ENCODE data around the gene LAMC2. TPM values are rescaled to one million over a fixed set of nuclear protein-coding genes. Genes with fewer than 3 reads are reported as not detected.

The LAMC2 gene
- total RNA-seq, result not detected in 2 replicates

DNA sequence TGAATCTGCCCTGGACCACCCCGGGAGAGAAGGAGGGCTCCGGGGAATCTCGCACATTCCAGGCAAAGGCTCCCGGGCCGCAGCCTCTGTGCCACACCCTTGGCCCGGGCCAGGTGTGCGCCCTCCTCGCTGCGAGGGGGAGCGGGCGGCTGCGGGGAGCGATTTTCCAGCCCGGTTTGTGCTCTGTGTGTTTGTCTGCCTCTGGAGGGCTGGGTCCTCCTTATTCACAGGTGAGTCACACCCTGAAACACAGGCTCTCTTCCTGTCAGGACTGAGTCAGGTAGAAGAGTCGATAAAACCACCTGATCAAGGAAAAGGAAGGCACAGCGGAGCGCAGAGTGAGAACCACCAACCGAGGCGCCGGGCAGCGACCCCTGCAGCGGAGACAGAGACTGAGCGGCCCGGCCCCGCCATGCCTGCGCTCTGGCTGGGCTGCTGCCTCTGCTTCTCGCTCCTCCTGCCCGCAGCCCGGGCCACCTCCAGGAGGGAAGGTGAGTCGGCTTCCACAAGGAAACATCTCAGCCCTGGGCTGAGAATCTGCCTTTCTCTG, at the start of gene LAMC2:
LAMC2 (plus strand) TSS at position 324 of the 550 bp plus-strand sequence; CDS start at position 413, 89 bp downstream.
- no peak within 1 kb of the TSS for H3K27ac Mint-ChIP-seq
- POLR2A ChIA-PET, result no interaction called here

DNA sequence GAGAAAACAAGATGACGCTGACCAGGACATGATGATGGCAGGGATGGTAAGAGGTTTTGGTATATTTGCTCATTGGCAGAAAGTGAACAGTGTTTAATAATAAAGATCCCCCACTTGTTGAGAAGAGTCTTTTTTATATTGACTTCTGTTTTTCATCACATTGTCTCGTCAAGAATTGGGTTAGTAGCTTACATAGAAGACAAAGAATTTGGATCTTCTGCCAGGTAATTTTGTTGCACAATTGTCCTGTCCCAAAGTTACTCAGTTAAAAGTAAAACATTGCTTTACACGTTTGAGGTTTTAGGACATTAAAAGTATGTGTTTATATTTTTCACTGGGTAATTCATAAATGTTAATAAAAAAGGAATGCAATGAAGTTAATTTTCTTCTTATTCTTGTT, 48.3 kb upstream of the LAMC2 start:
- no peaks in the 10 kb centered on the region for H3K9me3 Mint-ChIP-seq
- H3K4me3 Mint-ChIP-seq, result no peak overlapping the region
- H3K4me1 Mint-ChIP-seq, result peaks cover 9% of the 10 kb centered on the region
- H3K27me3 Mint-ChIP-seq, result no peaks in the 10 kb centered on the region
- peaks cover 88% of the 10 kb centered on the region for H3K36me3 Mint-ChIP-seq (ENCODE audit: low read depth)
- DNase-seq (no peak), ATAC-seq (ENCODE audit: low read depth) (no peak)
- no peak overlapping the region for H3K27ac Mint-ChIP-seq
- POLR2A ChIA-PET, result no interaction called here
- CTCF ChIA-PET, result no interaction called here
- TF ChIP-seq, protein P1, sequence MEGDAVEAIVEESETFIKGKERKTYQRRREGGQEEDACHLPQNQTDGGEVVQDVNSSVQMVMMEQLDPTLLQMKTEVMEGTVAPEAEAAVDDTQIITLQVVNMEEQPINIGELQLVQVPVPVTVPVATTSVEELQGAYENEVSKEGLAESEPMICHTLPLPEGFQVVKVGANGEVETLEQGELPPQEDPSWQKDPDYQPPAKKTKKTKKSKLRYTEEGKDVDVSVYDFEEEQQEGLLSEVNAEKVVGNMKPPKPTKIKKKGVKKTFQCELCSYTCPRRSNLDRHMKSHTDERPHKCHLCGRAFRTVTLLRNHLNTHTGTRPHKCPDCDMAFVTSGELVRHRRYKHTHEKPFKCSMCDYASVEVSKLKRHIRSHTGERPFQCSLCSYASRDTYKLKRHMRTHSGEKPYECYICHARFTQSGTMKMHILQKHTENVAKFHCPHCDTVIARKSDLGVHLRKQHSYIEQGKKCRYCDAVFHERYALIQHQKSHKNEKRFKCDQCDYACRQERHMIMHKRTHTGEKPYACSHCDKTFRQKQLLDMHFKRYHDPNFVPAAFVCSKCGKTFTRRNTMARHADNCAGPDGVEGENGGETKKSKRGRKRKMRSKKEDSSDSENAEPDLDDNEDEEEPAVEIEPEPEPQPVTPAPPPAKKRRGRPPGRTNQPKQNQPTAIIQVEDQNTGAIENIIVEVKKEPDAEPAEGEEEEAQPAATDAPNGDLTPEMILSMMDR (IDR thresholded peaks at IDR 0.05), result no peak
- intact Hi-C loops (cut with micrococcal nuclease), result loop anchor here (10.0 kb wide), 1 partner anchor 47 kb away; the partner anchor contains the start of gene LAMC2

More for the DNA sequence above, at the start of gene LAMC2:
- CTCF ChIA-PET, result no interaction called here
- Mint-ChIP-seq H3K9me3 (no peaks in the 10 kb centered on the region), H3K36me3 (ENCODE audit: low read depth) (no peaks in the 10 kb centered on the region), H3K27me3 (peaks cover 25% of the 10 kb centered on the region), H3K4me3 (no peak within 1 kb of the TSS), H3K4me1 (peaks cover 4% of the 10 kb centered on the region)
- TF ChIP-seq, protein P1 (IDR thresholded peaks at IDR 0.05), result no peak
- intact Hi-C loops (cut with micrococcal nuclease), result loop anchor here (10.0 kb wide), 1 partner anchor 51 kb away; no protein-coding TSS in a partner anchor
- DNase-seq (no peak), ATAC-seq (ENCODE audit: low read depth) (no peak)

DNA sequence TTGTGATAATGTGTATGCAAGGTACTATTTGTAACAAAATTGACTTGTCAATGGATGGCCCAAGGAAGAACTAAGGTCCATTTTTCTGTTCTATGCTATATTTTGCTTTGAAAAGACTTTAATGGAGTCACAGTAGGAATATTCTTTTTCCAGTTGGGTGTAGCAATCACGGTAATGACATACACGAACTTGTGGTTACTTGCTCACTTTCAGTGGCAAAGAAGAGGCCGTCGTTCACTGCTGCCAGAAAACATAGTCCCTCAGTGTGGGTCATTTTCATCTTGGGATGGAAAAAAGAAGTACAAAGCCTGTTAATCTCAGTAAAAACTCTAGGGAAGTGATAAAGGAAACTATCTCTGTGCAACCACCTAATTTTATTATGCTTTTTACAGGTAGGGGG, 47.8 kb upstream of the LAMC2 start:
- CTCF ChIA-PET, result no interaction called here
- no peaks in the 10 kb centered on the region for H3K27me3 Mint-ChIP-seq
- intact Hi-C loops (cut with micrococcal nuclease), result loop anchor here (10.0 kb wide), 1 partner anchor 46 kb away; the partner anchor contains the start of gene LAMC2
- H3K4me1 Mint-ChIP-seq, result peaks cover 9% of the 10 kb centered on the region
- H3K4me3 Mint-ChIP-seq, result no peak overlapping the region
- TF ChIP-seq, protein P1 (IDR thresholded peaks at IDR 0.05), result no peak
- H3K27ac Mint-ChIP-seq, result no peak overlapping the region
- peaks cover 88% of the 10 kb centered on the region for H3K36me3 Mint-ChIP-seq (ENCODE audit: low read depth)
- ATAC-seq (ENCODE audit: low read depth) (no peak), DNase-seq (no peak)
- POLR2A ChIA-PET, result no interaction called here
- no peaks in the 10 kb centered on the region for H3K9me3 Mint-ChIP-seq

DNA sequence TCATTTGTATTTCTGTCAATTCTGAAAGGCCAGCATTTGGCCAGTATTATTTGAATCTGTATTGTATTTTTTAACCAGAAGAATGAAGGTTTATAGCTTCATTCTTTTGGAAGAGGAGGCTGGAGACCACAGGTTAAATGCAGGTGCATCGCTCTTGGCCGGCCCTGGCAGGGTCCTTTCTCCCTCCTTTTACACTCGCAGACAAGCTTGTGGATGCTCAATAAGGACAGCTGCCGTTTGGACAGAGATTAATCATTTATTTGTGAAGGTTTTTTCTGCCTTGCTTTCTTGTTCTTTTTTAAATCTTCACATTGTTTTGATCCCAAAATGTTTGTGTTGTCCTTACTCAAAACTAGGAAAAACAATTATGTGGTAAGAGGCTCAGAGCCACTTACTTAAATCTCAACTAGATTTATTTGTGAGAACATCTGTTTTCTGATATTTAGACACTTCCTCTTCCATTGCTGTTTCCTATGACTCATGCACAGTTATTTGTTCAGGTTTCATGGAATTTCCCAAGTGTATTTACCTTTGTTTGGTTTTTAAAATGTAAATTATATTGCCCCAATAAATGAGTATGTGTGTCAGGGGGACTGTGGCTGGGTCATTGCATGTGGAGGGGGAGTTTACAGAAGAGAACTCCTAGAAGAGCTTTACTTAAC, 46.7 kb upstream of the LAMC2 start:
- DNase-seq, result no peak
- intact Hi-C loops (cut with micrococcal nuclease), result loop anchor here (10.0 kb wide), 1 partner anchor 45 kb away; the partner anchor contains the start of gene LAMC2
- H3K4me1 Mint-ChIP-seq, result peaks cover 9% of the 10 kb centered on the region
- no peak overlapping the region for H3K4me3 Mint-ChIP-seq
- ChIA-PET CTCF (no interaction called here), POLR2A (no interaction called here)
- peaks cover 86% of the 10 kb centered on the region for H3K36me3 Mint-ChIP-seq (ENCODE audit: low read depth)
- TF ChIP-seq, protein P1 (IDR thresholded peaks at IDR 0.05), result no peak
- no peak for ATAC-seq (ENCODE audit: low read depth)
- no peaks in the 10 kb centered on the region for H3K27me3 Mint-ChIP-seq
- no peaks in the 10 kb centered on the region for H3K9me3 Mint-ChIP-seq
- peak overlapping the region; percentile 8 for H3K27ac Mint-ChIP-seq

DNA sequence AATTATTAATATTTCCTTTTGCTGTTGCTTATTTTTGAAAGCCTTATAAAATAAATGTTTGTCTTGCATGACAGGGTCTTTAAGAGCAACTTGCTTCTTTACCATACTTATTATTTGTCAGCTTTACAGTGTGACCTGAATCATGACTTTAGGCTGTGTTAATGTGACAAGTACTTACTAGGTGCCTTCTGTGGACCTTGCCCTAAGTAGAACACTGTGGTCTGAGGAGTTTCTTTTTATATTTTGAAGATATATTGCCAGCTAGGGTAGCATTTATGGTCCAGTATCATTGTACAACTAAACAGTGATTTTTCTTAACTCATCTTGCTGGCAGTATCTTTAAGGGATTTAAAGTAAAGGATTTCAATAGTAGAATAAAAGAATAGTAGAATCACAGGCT, 45.4 kb upstream of the LAMC2 start:
- Mint-ChIP-seq H3K27ac (peak overlapping the region; percentile 37), H3K4me3 (no peak overlapping the region), H3K27me3 (no peaks in the 10 kb centered on the region), H3K9me3 (no peaks in the 10 kb centered on the region), H3K36me3 (ENCODE audit: low read depth) (peaks cover 78% of the 10 kb centered on the region), H3K4me1 (peaks cover 9% of the 10 kb centered on the region)
- ATAC-seq (ENCODE audit: low read depth) (no peak), DNase-seq (no peak)
- POLR2A ChIA-PET, result interaction anchor here (0.6 kb wide), 1 partner anchor 40 kb away, joined by 3 read pairs; no protein-coding TSS in a partner anchor
- CTCF ChIA-PET, result no interaction called here
- TF ChIP-seq, protein P1 (IDR thresholded peaks at IDR 0.05), result no peak
- intact Hi-C loops (cut with micrococcal nuclease), result no loop called here

Measured in activated B cell treated with CpG ODN at 0.5 μM for 24 hours (primary cell).